K562 (cell line): ENCODE data around the gene DIAPH3. TPM values are rescaled to one million over a fixed set of nuclear protein-coding genes. Genes with fewer than 3 reads are reported as not detected.

Source experiments
- MAFK ChIP-seq: IDR thresholded peaks from 2 replicates; pipeline ENCODE4 v1.6.1; 2011; ENCODE audit warnings: low read length, improper control_type of control experiment
- polyA plus RNA-seq, 8 experiments: library from polyadenylated mRNA; depleted of rRNA in 4 of 8; stranded (reverse) in 5 of 8; unstranded in 3 of 8; fragments of >200 nt; fragmentation: Nextera tagmentation in 2 of 8; fragmentation: Illumina TruSeq in 1 of 8; extraction: Ambion mirVana in 2 of 8; extraction: Trizol in 1 of 8; gene quantifications; 2 replicates each; pipeline versions ENCODE4 v1.2.1 to v1.2.3, GENCODE V29; 2011 to 2014; ENCODE audit warnings: inconsistent platforms in 1 of 8, missing spikeins in 1 of 8
- total RNA-seq, 7 experiments: library from RNA; depleted of rRNA in 6 of 7; stranded (reverse); fragments of >200 nt in 6 of 7; fragmentation: Illumina TruSeq in 2 of 7; extraction: Trizol in 2 of 7; gene quantifications; 2 replicates each; pipeline versions ENCODE4 v1.2.1 to v1.2.3, GENCODE V29; 2011 to 2021; ENCODE audit warnings: low replicate concordance in 1 of 7
- TF ChIP-seq, protein P1 (sequence below), 2 experiments: fragments of 450-650 bp in 1 of 2; sonication (generic) in 1 of 2; formaldehyde crosslinking in 1 of 2; IDR thresholded peaks; 2 replicates each; pipeline versions ENCODE4 v1.7.1 to v1.9.0; 2016 to 2022; ENCODE audit warnings: inconsistent platforms in 1 of 2, mild to moderate bottlenecking in 1 of 2, missing genetic modification reagents in 1 of 2

Gene DIAPH3
- total and polyA plus RNA-seq, 9 of the 15 experiments (the other 6 are each of a cell fraction or from before 2014, with no cell fraction given) = 9.0 to 18.7 (median 14.7) TPM

DNA sequence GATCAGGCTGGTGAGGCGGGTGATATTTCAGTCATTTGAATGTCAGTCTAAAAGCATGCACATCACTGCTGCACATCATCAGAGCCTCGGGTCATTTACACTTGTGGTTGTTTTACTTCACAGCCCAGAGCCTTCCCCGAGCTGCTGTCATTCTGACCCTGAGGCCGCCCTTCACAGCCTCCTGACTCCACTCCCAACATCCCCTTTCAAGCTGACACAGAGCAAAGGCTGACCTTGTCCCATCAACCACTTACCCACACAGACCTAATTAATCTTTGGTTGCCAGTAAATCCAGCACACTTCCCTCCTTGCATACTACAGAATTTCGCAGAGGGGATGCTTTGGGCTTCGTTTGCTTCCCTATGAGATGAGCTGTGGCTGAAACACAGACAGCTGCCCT is 528.1 kb downstream of the DIAPH3 start (continued):
- TF ChIP-seq, protein P1, sequence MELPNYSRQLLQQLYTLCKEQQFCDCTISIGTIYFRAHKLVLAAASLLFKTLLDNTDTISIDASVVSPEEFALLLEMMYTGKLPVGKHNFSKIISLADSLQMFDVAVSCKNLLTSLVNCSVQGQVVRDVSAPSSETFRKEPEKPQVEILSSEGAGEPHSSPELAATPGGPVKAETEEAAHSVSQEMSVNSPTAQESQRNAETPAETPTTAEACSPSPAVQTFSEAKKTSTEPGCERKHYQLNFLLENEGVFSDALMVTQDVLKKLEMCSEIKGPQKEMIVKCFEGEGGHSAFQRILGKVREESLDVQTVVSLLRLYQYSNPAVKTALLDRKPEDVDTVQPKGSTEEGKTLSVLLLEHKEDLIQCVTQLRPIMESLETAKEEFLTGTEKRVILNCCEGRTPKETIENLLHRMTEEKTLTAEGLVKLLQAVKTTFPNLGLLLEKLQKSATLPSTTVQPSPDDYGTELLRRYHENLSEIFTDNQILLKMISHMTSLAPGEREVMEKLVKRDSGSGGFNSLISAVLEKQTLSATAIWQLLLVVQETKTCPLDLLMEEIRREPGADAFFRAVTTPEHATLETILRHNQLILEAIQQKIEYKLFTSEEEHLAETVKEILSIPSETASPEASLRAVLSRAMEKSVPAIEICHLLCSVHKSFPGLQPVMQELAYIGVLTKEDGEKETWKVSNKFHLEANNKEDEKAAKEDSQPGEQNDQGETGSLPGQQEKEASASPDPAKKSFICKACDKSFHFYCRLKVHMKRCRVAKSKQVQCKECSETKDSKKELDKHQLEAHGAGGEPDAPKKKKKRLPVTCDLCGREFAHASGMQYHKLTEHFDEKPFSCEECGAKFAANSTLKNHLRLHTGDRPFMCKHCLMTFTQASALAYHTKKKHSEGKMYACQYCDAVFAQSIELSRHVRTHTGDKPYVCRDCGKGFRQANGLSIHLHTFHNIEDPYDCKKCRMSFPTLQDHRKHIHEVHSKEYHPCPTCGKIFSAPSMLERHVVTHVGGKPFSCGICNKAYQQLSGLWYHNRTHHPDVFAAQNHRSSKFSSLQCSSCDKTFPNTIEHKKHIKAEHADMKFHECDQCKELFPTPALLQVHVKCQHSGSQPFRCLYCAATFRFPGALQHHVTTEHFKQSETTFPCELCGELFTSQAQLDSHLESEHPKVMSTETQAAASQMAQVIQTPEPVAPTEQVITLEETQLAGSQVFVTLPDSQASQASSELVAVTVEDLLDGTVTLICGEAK (IDR thresholded peaks at IDR 0.05) = no peak
- TF ChIP-seq, protein P1 (CRISPR knock-in tag; IDR thresholded peaks at IDR 0.05) = no peak
- no peak for TF ChIP-seq MAFK
